Fibroblast of lung (primary cell): ENCODE results near the gene NHERF1. TPM values are rescaled to one million over a fixed set of nuclear protein-coding genes. Genes with fewer than 3 reads are reported as not detected.

Source experiments
- DNase-seq, 2 donors: peaks; one replicate each; pipeline versions ENCODE4 v3.0.0 to v3.0.0-alpha.2; 2010; ENCODE audit warnings: low read depth in 2 of 2
- H2AFZ ChIP-seq: 2 replicates; pipeline ENCODE4 v1.5.1; 2012; ENCODE audit warnings: low read length, control low read depth, inconsistent platforms
- H3K27ac ChIP-seq: 2 replicates; pipeline ENCODE4 v1.5.1; 2011; ENCODE audit warnings: low read length, control low read depth; ENCODE audit not compliant: insufficient read depth
- H3K27me3 ChIP-seq: 2 replicates; pipeline ENCODE4 v1.5.1; 2011; ENCODE audit warnings: mild to moderate bottlenecking, low read length; ENCODE audit not compliant: control insufficient read depth, insufficient read depth
- H3K36me3 ChIP-seq: 2 replicates; pipeline ENCODE4 v1.5.1; 2011; ENCODE audit warnings: low read length; ENCODE audit not compliant: control insufficient read depth, insufficient read depth
- H3K4me1 ChIP-seq: 2 replicates; pipeline ENCODE4 v1.5.1; 2011; ENCODE audit warnings: low read length; ENCODE audit not compliant: control insufficient read depth, insufficient read depth; ENCODE audit errors: extremely low read depth
- H3K4me2 ChIP-seq: 2 replicates; pipeline ENCODE4 v1.5.1; 2011; ENCODE audit warnings: low read length, control low read depth; ENCODE audit not compliant: insufficient read depth; ENCODE audit errors: extremely low read depth
- H3K4me3 ChIP-seq, 4 experiments: fragments of 200-600 bp in 1 of 4; sonication (generic) in 1 of 4; replicated peaks in 1 of 4; 2 replicates each; pipeline ENCODE4 v1.5.1; 2011 to 2016; ENCODE audit warnings: low read length in 4 of 4, low read depth in 3 of 4, mild to moderate bottlenecking in 3 of 4, control low read depth in 2 of 4, inconsistent platforms in 1 of 4, mixed read lengths in 1 of 4; ENCODE audit not compliant: insufficient read depth in 1 of 4; ENCODE audit errors: control extremely low read depth in 1 of 4
- H3K79me2 ChIP-seq: 2 replicates; pipeline ENCODE4 v1.5.1; 2012; ENCODE audit warnings: mild to moderate bottlenecking, low read length, inconsistent platforms; ENCODE audit not compliant: control insufficient read depth, insufficient read depth
- H3K9ac ChIP-seq: 2 replicates; pipeline ENCODE4 v1.5.1; 2011; ENCODE audit warnings: mild to moderate bottlenecking, low read length, control low read depth; ENCODE audit not compliant: insufficient read depth
- H3K9me3 ChIP-seq: 2 replicates; pipeline ENCODE4 v1.5.1; 2012; ENCODE audit warnings: low read depth, low read length; ENCODE audit not compliant: control insufficient read depth, insufficient read depth
- H4K20me1 ChIP-seq: 2 replicates; pipeline ENCODE4 v1.5.1; 2011; ENCODE audit warnings: low read length; ENCODE audit not compliant: control insufficient read depth, insufficient read depth; ENCODE audit errors: extremely low read depth
- EZH2 ChIP-seq: IDR thresholded peaks from 2 replicates; pipeline ENCODE4 v1.5.1; 2012; ENCODE audit warnings: low read length, control low read depth, mild to moderate bottlenecking; ENCODE audit errors: missing control alignments
- polyA plus RNA-seq, 2 donors: library from polyadenylated mRNA; depleted of rRNA in 1 of 2; stranded (reverse) in 1 of 2; unstranded in 1 of 2; fragments of >200 nt; gene quantifications; 2 replicates each; pipeline ENCODE4 v1.2.1, GENCODE V29; 2011 to 2012; ENCODE audit warnings: missing spikeins in 1 of 2
- total RNA-seq: library from RNA; depleted of rRNA; stranded (reverse); fragments of >200 nt; gene quantifications from 2 replicates; pipeline ENCODE4 v1.2.1, GENCODE V29; 2014
- TF ChIP-seq, protein P1 (sequence below), 2 donors: IDR thresholded peaks in 1 of 2; conservative IDR thresholded peaks in 1 of 2; 1 replicate in 1 of 2; 2 replicates in 1 of 2; pipeline ENCODE4 v1.5.1; 2011 to 2012; ENCODE audit warnings: low read length in 2 of 2, control low read depth in 1 of 2, inconsistent platforms in 1 of 2, low read depth in 1 of 2, mild to moderate bottlenecking in 1 of 2

The NHERF1 gene
- total and polyA plus RNA-seq, 2 donors (not counting 1 experiment from before 2014, with no cell fraction given) = 10.2 to 13.9 TPM

- Histone ChIP-seq H3K4me3 (no peak overlapping the region), H2AFZ (no peak overlapping the region), H3K27ac (no peak overlapping the region), H3K4me1 (peaks cover 13% of the 10 kb centered on the region), H3K9me3 (no peaks in the 10 kb centered on the region), H3K4me2 (no peak overlapping the region), H4K20me1 (no peaks in the 10 kb centered on the region), H3K36me3 (peaks cover 22% of the 10 kb centered on the region), H3K9ac (no peak overlapping the region), H3K27me3 (no peaks in the 10 kb centered on the region), H3K79me2 (peaks cover 13% of the 10 kb centered on the region)
- TF ChIP-seq, protein P1, sequence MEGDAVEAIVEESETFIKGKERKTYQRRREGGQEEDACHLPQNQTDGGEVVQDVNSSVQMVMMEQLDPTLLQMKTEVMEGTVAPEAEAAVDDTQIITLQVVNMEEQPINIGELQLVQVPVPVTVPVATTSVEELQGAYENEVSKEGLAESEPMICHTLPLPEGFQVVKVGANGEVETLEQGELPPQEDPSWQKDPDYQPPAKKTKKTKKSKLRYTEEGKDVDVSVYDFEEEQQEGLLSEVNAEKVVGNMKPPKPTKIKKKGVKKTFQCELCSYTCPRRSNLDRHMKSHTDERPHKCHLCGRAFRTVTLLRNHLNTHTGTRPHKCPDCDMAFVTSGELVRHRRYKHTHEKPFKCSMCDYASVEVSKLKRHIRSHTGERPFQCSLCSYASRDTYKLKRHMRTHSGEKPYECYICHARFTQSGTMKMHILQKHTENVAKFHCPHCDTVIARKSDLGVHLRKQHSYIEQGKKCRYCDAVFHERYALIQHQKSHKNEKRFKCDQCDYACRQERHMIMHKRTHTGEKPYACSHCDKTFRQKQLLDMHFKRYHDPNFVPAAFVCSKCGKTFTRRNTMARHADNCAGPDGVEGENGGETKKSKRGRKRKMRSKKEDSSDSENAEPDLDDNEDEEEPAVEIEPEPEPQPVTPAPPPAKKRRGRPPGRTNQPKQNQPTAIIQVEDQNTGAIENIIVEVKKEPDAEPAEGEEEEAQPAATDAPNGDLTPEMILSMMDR (conservative IDR thresholded peaks at IDR 0.05 in 1 of 2, IDR thresholded peaks at IDR 0.05 in 1 of 2; ENCODE audit: low read depth in 1 of 2, low read length in 2 of 2) = no peak
- TF ChIP-seq EZH2 = no peak
- no peak for DNase-seq
These were observed 23.0 kb downstream of the NHERF1 start for GRCh38 chr17:74771319-74771914.

GRCh38 chr17:74772053-74772452 lies 23.6 kb downstream of the NHERF1 start:
- DNase-seq = no peak
- Histone ChIP-seq H3K36me3 (peaks cover 22% of the 10 kb centered on the region), H2AFZ (no peak overlapping the region)

DNA sequence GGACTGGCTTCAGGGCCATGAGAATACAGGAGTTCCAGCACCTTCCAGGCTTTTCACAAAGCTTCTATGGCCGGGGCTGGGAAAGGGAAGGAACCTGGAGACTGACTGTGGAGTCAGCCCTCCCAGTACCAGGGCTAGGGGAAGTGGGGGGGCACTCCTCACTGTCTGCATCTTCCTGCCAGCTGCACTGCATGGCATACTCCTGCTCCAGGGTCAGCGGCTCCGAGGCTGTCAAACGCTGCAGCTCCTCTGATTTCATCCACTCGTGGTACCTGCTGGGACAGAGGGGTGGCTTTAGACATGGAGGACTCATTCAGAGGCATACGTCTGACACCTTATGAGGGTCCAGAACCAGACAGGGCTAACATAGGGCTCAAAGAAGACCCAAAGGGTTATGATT lies 25.0 kb downstream of the NHERF1 start:
- Histone ChIP-seq H2AFZ (no peak overlapping the region), H3K79me2 (peaks cover 20% of the 10 kb centered on the region), H3K27ac (no peak overlapping the region), H3K9ac (no peak overlapping the region), H3K4me2 (no peak overlapping the region), H3K36me3 (peaks cover 22% of the 10 kb centered on the region), H4K20me1 (no peaks in the 10 kb centered on the region), H3K4me1 (peaks cover 6% of the 10 kb centered on the region), H3K9me3 (no peaks in the 10 kb centered on the region), H3K27me3 (no peaks in the 10 kb centered on the region), H3K4me3 (no peak overlapping the region)
- TF ChIP-seq, protein P1 (conservative IDR thresholded peaks at IDR 0.05 in 1 of 2, IDR thresholded peaks at IDR 0.05 in 1 of 2; ENCODE audit: low read depth in 1 of 2, low read length in 2 of 2) = no peak
- TF ChIP-seq EZH2 = no peak
- DNase-seq = no peak

More at GRCh38 chr17:74772053-74772452, 23.6 kb downstream of the NHERF1 start:
- Histone ChIP-seq H3K27ac (no peak overlapping the region), H3K79me2 (peaks cover 18% of the 10 kb centered on the region), H3K9ac (no peak overlapping the region), H3K27me3 (no peaks in the 10 kb centered on the region), H3K4me3 (no peak overlapping the region), H4K20me1 (no peaks in the 10 kb centered on the region), H3K4me2 (no peak overlapping the region), H3K4me1 (peaks cover 14% of the 10 kb centered on the region), H3K9me3 (no peaks in the 10 kb centered on the region)
- TF ChIP-seq, protein P1 (conservative IDR thresholded peaks at IDR 0.05 in 1 of 2, IDR thresholded peaks at IDR 0.05 in 1 of 2; ENCODE audit: low read depth in 1 of 2, low read length in 2 of 2) = no peak
- no peak for TF ChIP-seq EZH2
